NCI-H2196 treated with DMSO at 0.1 percent for 48 hours (cell line): ENCODE results near the gene B3GAT3.
"Not testable (repeated sequence)": the region's sequence is repeated elsewhere in the genome, so short reads cannot be mapped to it uniquely, and the experiment has no call there.

Experiments
- DNase-seq: peaks from one replicate; lab custom pipeline; 2025; ENCODE audit not compliant: unreplicated experiment; lab: John Stamatoyannopoulos, UW

B3GAT3 gene

GRCh38 chr11:62621567-62622470 lies at the start of gene B3GAT3:
Gene B3GAT3, minus strand, starts transcription at chr11:62621986. Its CDS starts 39 bp downstream, at chr11:62621947.
- peak; percentile 96 for DNase-seq

GRCh38 chr11:62671236-62671607 lies 49.4 kb upstream of the B3GAT3 start:
- no peak for DNase-seq

- DNase-seq: no peak
Observed at GRCh38 chr11:62669420-62670161, 47.8 kb upstream of the B3GAT3 start.

GRCh38 chr11:62667460-62667859 lies 45.7 kb upstream of the B3GAT3 start:
- no peak for DNase-seq

GRCh38 chr11:62666259-62666926 lies 44.6 kb upstream of the B3GAT3 start:
- no peak for DNase-seq

GRCh38 chr11:62665599-62666258 lies 43.9 kb upstream of the B3GAT3 start:
- no peak for DNase-seq

- DNase-seq: peak; percentile 78
Observed at GRCh38 chr11:62665075-62665598, 43.4 kb upstream of the B3GAT3 start, which contains the start of the genes C11orf98 and CSKMT. Gene C11orf98, minus strand, starts transcription at chr11:62665210. Its CDS starts 41 bp downstream, at chr11:62665169. Gene CSKMT, plus strand, starts transcription at chr11:62665312. Its CDS starts 568 bp downstream, at chr11:62665880.

GRCh38 chr11:62664405-62665074 lies 42.8 kb upstream of the B3GAT3 start:
- no peak for DNase-seq

GRCh38 chr11:62656796-62657429 lies 35.1 kb upstream of the B3GAT3 start:
- no peak for DNase-seq

GRCh38 chr11:62654297-62654696 lies 32.5 kb upstream of the B3GAT3 start:
- DNase-seq: no peak

GRCh38 chr11:62652161-62653006 lies 30.6 kb upstream of the B3GAT3 start:
- no peak for DNase-seq

- DNase-seq: not testable (repeated sequence)
Observed at GRCh38 chr11:62650283-62650682, 28.5 kb upstream of the B3GAT3 start.

GRCh38 chr11:62649486-62649885 lies 27.7 kb upstream of the B3GAT3 start:
- no peak for DNase-seq

GRCh38 chr11:62648967-62649364 lies 27.2 kb upstream of the B3GAT3 start:
- DNase-seq: no peak

GRCh38 chr11:62648185-62648966 lies 26.6 kb upstream of the B3GAT3 start:
- no peak for DNase-seq

GRCh38 chr11:62647609-62648005 lies 25.8 kb upstream of the B3GAT3 start:
- no peak for DNase-seq

- no peak for DNase-seq
Observed at GRCh38 chr11:62646825-62647608, 25.2 kb upstream of the B3GAT3 start.
